NCI-H524 (cell line): Measurements from ENCODE around the gene GGT1.
"Not testable (repeated sequence)": the region's sequence is repeated elsewhere in the genome, so short reads cannot be mapped to it uniquely, and the experiment has no call there.

ENCODE experiments used
- DNase-seq, 2 experiments: peaks; one replicate each; lab custom pipeline; 2025; lab: John Stamatoyannopoulos, UW

GGT1 gene

GRCh38 chr22:24602847-24603769 lies at the start of gene GGT1:
Gene GGT1 (plus strand): TSS chr22:24603193. CDS start chr22:24611082, 7,889 bp downstream.
- not testable (repeated sequence) for DNase-seq

GRCh38 chr22:24553597-24554312 lies 49.2 kb upstream of the GGT1 start:
- DNase-seq: no peak

DNA sequence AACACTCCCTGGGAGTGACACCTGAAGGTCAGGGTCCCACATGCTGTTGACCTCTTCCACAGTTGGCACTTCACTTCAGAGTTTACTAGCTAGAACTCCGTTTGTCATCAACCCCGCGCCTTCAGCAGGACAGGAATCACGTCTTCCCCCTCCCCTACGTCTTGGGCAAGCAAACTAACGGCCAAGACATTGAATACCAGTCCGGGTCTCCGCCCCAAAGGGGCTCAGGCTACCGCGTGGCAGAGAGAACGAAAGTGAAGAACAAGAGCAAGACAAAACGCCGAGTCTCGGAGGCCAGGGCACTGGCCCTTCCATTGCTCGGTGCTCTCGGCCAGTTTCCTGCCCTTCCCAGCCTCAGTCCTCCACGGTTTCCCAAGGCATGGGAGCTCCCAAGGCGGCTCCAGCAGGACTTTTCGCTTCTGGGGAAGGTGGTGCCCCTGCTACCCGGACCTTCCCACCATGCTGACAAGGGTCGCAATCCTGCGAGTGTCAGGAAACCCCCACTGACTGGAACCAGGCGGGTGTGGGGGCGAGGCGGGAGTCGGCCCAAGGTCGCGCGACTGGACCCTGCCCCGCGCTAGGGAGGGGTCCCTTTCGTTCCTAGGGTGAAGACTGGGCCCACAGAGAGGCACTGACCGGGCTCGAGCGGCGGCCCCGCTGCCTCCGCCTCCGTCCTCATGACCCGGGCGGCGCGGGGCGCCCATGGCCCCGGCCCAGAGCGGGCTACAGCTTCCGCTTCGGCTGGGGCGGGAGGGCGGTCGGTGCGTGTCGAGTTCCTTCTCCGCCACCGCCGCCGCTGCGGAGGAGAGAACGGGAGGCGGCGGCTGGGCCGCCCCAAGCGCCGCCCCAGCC lies 48.5 kb upstream of the GGT1 start, which contains the start of gene GUCD1:
Gene GUCD1, minus strand, starts transcription at position 826 of the 852 bp plus-strand sequence. Its CDS starts 147 bp downstream, at position 679.
- peak in 1 of 2 experiments; percentile 51 for DNase-seq

DNA sequence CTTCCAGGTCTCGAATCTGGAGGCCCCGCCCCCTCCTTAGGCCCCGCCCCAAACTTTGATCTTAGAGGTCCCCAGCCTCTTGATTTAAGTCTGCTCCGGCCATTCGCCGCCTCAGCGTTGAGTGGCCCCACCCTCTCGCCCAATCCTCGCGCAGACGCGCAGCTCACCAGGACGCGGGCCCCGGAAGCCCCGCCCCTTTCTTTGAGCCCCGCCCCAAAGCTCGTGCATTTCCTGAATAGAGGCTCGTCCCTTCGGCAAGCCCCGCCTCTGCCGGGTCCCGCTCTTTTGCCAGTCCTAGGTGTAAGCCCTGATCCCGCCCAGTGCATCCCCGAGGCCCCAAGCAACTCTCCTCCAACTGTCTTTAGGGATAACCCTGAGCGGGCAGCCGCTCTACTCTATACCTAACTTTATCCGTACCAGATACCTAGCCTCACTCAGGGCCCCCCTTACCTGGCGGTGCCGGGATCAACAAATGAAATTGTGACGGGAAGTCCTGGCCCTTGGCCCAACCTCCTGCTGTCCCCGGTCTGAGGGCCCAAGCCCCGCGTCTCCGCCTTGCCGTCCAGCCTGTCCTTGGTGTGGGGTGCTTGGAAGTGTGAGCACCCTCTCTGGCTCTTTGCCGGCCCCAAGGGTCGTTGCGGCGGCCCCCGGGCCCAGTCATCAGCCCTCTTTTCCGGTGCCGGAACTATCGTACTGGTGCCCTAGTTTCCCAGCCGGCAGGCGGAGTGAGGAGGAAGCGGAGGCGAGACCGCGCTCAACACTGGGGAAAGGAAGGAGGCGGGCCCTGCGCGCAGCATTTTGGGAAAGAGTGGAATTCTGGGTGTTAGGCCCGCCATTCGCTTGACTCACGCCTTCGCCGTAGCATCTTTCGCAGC lies 47.6 kb upstream of the GGT1 start, which contains the start of gene SNRPD3:
Gene SNRPD3, plus strand, starts transcription at position 835 of the 875 bp plus-strand sequence. CDS start 1,676 bp downstream, outside the sequence.
- DNase-seq: peak; percentile 97 to 99

DNA sequence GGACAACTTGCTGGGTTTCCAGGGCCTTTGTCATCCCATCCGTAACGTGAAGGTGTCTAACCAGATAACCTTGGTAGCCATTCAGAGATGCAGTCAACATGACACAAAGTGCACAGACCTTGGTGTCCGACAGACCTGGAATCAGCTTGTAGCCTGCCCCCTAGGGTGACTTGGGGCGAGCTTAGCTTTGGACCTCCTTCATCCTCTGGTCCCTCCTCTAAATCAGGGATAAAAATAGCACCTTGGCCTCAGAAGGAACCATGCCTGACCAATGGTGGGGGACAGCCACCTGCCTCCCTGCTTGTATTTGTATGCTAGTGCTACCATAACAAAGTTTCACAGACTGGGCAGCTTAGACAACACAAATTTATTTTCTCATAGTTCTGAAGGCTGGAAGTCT lies 43.5 kb upstream of the GGT1 start:
- DNase-seq: no peak

- DNase-seq: no peak
Measured at GRCh38 chr22:24563246-24563645, 39.7 kb upstream of the GGT1 start.

GRCh38 chr22:24564376-24565058 lies 38.5 kb upstream of the GGT1 start:
- no peak for DNase-seq

DNA sequence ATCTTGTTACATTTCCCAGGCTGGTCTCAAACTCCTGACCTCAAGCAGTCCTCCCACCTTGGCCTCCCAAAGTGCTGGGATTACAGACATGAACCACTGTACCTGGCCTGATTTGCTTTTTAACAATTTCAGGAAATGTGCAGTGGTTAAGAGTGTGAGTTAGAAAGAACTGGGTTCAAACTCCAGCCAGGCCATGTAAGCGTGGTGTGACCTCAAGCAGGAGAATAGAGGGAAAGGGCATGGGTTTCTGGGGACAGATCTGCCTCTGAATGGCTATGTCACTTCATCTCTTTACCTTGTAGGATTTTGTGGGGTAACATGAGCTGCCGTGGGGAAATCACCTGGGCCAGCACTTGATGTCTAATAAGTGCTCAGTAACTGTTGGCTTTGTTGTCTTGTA lies 37.9 kb upstream of the GGT1 start:
- DNase-seq: no peak

DNA sequence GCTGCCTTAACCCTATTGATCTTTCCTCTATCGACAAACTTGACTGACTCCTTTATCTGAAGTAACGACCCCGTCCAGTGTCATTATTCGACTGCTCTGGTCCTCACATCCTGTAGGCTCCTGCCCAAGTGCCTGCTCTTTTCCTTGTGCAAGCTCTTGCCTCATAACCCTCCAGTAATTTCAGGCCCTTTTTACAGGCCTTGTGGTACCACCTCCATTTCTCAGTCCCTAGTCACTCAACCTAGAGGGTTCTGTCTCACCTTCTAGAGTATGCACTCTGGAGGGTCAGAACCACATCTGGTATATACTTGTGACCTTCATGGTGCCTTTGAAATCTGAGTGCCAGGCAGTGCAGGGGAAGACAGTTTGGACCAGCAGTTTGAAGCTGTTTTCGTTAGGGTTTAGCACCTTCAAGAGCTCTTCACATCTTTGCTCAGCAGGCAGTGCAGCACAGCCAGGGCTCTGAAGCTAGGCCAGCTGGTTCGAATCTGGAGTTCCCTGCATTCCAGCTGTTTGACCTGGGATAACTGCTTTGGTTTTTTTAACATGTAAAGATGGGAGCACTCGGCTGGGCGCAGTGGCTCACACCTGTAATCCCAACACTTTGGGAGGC lies 36.0 kb upstream of the GGT1 start:
- DNase-seq: peak; percentile 26 to 75

DNA sequence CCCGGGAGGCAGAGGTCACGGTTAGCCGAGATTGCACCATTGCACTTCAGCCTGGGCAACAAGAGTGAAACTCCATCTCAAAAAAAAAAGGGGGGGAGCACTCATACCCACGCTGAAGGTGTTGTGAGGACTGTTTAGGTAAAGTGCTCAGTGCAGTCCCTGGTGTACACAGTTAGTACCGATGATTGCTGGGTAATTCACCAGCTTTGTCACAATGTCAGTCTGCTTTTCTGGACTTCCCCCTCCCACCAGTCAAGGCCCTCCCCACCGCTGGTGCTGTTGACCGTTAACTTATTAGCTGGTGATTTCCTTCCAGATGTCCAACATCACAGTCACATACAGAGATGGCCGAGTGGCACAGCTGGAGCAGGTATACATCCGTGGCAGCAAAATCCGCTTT lies 35.3 kb upstream of the GGT1 start:
- DNase-seq: no peak

- no peak for DNase-seq
Measured at GRCh38 chr22:24571266-24571665, 31.7 kb upstream of the GGT1 start.

DNA sequence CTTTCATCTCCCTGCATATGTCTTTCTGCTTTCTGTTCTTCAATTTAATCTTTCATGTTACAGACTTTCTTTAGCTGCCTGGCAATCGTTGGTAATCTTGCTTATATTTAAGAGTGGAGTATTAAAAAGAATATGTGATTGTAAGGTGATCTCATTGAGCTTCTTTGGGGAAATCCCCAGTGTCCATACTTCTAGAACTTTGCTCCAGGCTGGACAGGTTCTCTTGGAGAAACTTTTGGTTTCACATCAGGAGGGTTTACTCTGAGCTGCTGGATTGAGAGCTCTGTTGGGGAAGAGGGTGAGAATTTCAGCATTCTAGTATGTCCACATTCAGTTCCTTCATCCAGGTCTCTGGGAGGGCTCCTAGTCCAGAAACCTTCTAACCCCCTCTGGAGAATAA lies 26.2 kb upstream of the GGT1 start:
- no peak for DNase-seq

GRCh38 chr22:24578355-24579257 lies 24.4 kb upstream of the GGT1 start:
- DNase-seq: no peak

GRCh38 chr22:24579258-24579601 lies 23.8 kb upstream of the GGT1 start:
- DNase-seq: no peak

- no peak for DNase-seq
Measured at GRCh38 chr22:24580276-24580675, 22.7 kb upstream of the GGT1 start.

GRCh38 chr22:24582056-24582814 lies 20.8 kb upstream of the GGT1 start:
- DNase-seq: no peak

GRCh38 chr22:24583221-24584165 lies 19.5 kb upstream of the GGT1 start:
- DNase-seq: peak; percentile 72 to 75
